ENCODE results near the gene CHTF8.

DNA sequence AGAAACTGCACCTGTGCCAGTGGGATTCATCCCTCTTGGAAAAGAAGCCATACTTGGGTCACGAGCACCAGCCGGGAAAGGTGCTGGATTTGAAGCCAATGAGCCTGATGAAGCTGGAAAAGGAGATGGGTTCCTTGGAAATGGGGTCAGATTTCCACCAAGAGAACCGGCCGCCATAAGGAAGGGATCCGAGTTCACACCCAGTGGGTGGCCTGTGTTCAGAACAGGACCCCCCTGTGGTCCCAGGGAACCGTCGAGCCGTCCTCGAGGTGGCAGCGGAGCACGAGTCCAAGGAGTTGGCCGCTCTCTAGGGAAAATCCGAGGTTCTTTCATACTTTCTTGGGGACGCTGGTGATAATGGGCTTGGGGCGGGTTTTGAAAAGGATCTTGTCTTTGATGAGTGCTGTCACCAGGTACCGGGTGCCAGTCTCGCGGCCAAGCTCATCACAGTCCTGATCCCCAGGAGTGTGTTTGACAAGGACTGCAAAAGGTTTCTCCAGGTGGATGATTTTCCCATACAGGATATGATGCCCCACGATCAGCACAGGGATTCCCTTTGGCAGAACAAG, 12.2 kb downstream of the CHTF8 start:
- TF ChIP-seq CTCF (IDR thresholded peaks at IDR 0.05) (no peak), ZFX (IDR thresholded peaks at IDR 0.05; ENCODE audit: borderline replicate concordance) (no peak)

All from 22Rv1 (cell line).